Esophagus squamous epithelium (tissue), 4 donors: Measurements from ENCODE around the gene EGFR.

Source experiments
- CTCF ChIP-seq, 6 experiments: fragments of 450-650 bp in 4 of 6; fragments of 200-600 bp in 2 of 6; sonication (generic) in 2 of 6; IDR thresholded peaks; one replicate each; pipeline ENCODE4 v1.5.1; 2016 to 2019; ENCODE audit warnings: antibody characterized with exemption in 6 of 6, mild to moderate bottlenecking in 4 of 6, moderate library complexity in 4 of 6
- POLR2A ChIP-seq, 4 donors: fragments of 450-650 bp; IDR thresholded peaks; one replicate each; pipeline ENCODE4 v1.6.1; 2017; ENCODE audit warnings: antibody characterized with exemption in 4 of 4, mild to moderate bottlenecking in 4 of 4, moderate library complexity in 3 of 4

GRCh38 chr7:55157764-55158105, 138.9 kb downstream of the EGFR start:
- TF ChIP-seq CTCF (IDR thresholded peaks at IDR 0.05) (no peak), POLR2A (IDR thresholded peaks at IDR 0.05) (no peak)
